ENCODE results near the gene SF3A2.

Gene SF3A2

GRCh38 chr19:2251106-2252054 lies 14.8 kb downstream of the SF3A2 start:
- TF ChIP-seq CTCF (conservative IDR thresholded peaks at IDR 0.05; ENCODE audit: low read depth, low read length): no peak
- no peak overlapping the region for H3K4me3 ChIP-seq (ENCODE audit: low read length)
- DNase-seq (ENCODE audit: low read depth): no peak

- DNase-seq (ENCODE audit: low read depth): no peak
- H3K4me3 ChIP-seq (ENCODE audit: low read length): no peak overlapping the region
- TF ChIP-seq CTCF (conservative IDR thresholded peaks at IDR 0.05; ENCODE audit: low read depth, low read length): no peak
Measured at GRCh38 chr19:2252055-2252796, 15.6 kb downstream of the SF3A2 start.

GRCh38 chr19:2252797-2253105 lies 16.1 kb downstream of the SF3A2 start:
- no peak for DNase-seq (ENCODE audit: low read depth)
- H3K4me3 ChIP-seq (ENCODE audit: low read length): no peak overlapping the region
- no peak for TF ChIP-seq CTCF (conservative IDR thresholded peaks at IDR 0.05; ENCODE audit: low read depth, low read length)

- DNase-seq (ENCODE audit: low read depth): no peak
- TF ChIP-seq CTCF (conservative IDR thresholded peaks at IDR 0.05; ENCODE audit: low read depth, low read length): peak; percentile 33
- H3K4me3 ChIP-seq (ENCODE audit: low read length): no peak overlapping the region
Measured at GRCh38 chr19:2253106-2254063, 16.8 kb downstream of the SF3A2 start.

GRCh38 chr19:2254064-2254872 lies 17.6 kb downstream of the SF3A2 start:
- TF ChIP-seq CTCF (conservative IDR thresholded peaks at IDR 0.05; ENCODE audit: low read depth, low read length): peak; percentile 76
- H3K4me3 ChIP-seq (ENCODE audit: low read length): no peak overlapping the region
- DNase-seq (ENCODE audit: low read depth): no peak

All from retinal pigment epithelial cell (primary cell).